HEK293 (cell line): Measurements from ENCODE around the gene CEBPE.

Experiments
- CTCF ChIP-seq: fragments of 450-650 bp; formaldehyde crosslinking; IDR thresholded peaks from 2 replicates; pipeline ENCODE4 v1.5.1; 2016; ENCODE audit warnings: missing biosample characterization, missing genetic modification characterization
- HOXA7 ChIP-seq: sonication (generic); formaldehyde crosslinking; IDR thresholded peaks from 2 replicates; pipeline ENCODE4 v1.8.1; 2022; ENCODE audit warnings: missing genetic modification reagents, borderline replicate concordance
- PRDM4 ChIP-seq: fragments of 450-650 bp; formaldehyde crosslinking; IDR thresholded peaks from 2 replicates; pipeline ENCODE4 v1.5.1; 2017; ENCODE audit warnings: missing biosample characterization, missing genetic modification characterization
- REST ChIP-seq: fragments of 450-650 bp; formaldehyde crosslinking; IDR thresholded peaks from 2 replicates; pipeline ENCODE4 v1.5.1; 2016; ENCODE audit warnings: missing biosample characterization, missing genetic modification characterization
- ZNF112 ChIP-seq: fragments of 450-650 bp; formaldehyde crosslinking; IDR thresholded peaks from 2 replicates; pipeline ENCODE4 v1.5.0; 2017; ENCODE audit warnings: missing biosample characterization, missing genetic modification characterization
- ZNF19 ChIP-seq: fragments of 450-650 bp; formaldehyde crosslinking; IDR thresholded peaks from 2 replicates; pipeline ENCODE4; 2016; ENCODE audit warnings: missing biosample characterization, missing genetic modification characterization, low read depth
- ZNF2 ChIP-seq: fragments of 450-650 bp; formaldehyde crosslinking; IDR thresholded peaks from 2 replicates; pipeline ENCODE4 v1.5.1; 2016; ENCODE audit warnings: missing biosample characterization, missing genetic modification characterization
- ZNF354C ChIP-seq: fragments of 450-650 bp; formaldehyde crosslinking; IDR thresholded peaks from 2 replicates; pipeline ENCODE4 v1.5.1; 2016; ENCODE audit warnings: missing biosample characterization, missing genetic modification characterization, low read depth, borderline replicate concordance
- ZNF610 ChIP-seq: fragments of 450-650 bp; formaldehyde crosslinking; IDR thresholded peaks from 2 replicates; pipeline ENCODE4 v1.5.1; 2016; ENCODE audit warnings: missing biosample characterization, missing genetic modification characterization, borderline replicate concordance
- ZNF639 ChIP-seq: fragments of 450-650 bp; formaldehyde crosslinking; IDR thresholded peaks from 2 replicates; pipeline ENCODE4 v1.5.1; 2016; ENCODE audit warnings: missing biosample characterization, missing genetic modification characterization

GRCh38 chr14:23110579-23111365, 8.3 kb downstream of the CEBPE start:
- no peak for TF ChIP-seq HOXA7 (CRISPR knock-in tag)
- TF ChIP-seq REST = no peak
- TF ChIP-seq ZNF354C (tag by site-specific recombination) = no peak
- TF ChIP-seq ZNF639 = no peak
- no peak for TF ChIP-seq CTCF (tag by site-specific recombination)
- TF ChIP-seq ZNF2 (tag by site-specific recombination) = no peak
- no peak for TF ChIP-seq ZNF610 (tag by site-specific recombination)
- no peak for TF ChIP-seq PRDM4
- TF ChIP-seq ZNF19 (tag by site-specific recombination) = no peak
- TF ChIP-seq ZNF112 (tag by site-specific recombination) = no peak
